DND-41 (cell line): Measurements from ENCODE around the gene ITFG1.

Experiments
- ATAC-seq: fragments of 200-7000 bp; cut with Tn5 transposase; 3 replicates; pipeline ENCODE4 v1.9.1; 2021; ENCODE audit warnings: low read depth; ENCODE audit not compliant: insufficient read depth
- DNase-seq: peaks from one replicate; pipeline ENCODE4 v3.0.0-alpha.2; 2020
- H2AFZ ChIP-seq: 2 replicates; pipeline ENCODE4 v1.6.0; 2012; ENCODE audit warnings: low read depth, low read length
- H3K27ac ChIP-seq: 2 replicates; pipeline ENCODE4 v1.5.1; 2012; ENCODE audit warnings: low read length, inconsistent platforms
- H3K27me3 ChIP-seq: fragments of 200-600 bp; sonication (generic); 2 replicates; pipeline ENCODE4 v1.6.0; 2012; ENCODE audit warnings: low read length, mild to moderate bottlenecking, inconsistent platforms; ENCODE audit not compliant: insufficient read depth, poor library complexity
- H3K36me3 ChIP-seq: 2 replicates; pipeline ENCODE4 v1.5.1; 2012; ENCODE audit warnings: low read length, inconsistent platforms; ENCODE audit not compliant: insufficient read depth
- H3K4me1 ChIP-seq: 2 replicates; pipeline ENCODE4 v1.5.1; 2012; ENCODE audit warnings: mild to moderate bottlenecking, low read length; ENCODE audit not compliant: insufficient read depth
- H3K4me2 ChIP-seq: 2 replicates; pipeline ENCODE4 v1.6.0; 2012; ENCODE audit warnings: mild to moderate bottlenecking, moderate library complexity, low read length, inconsistent platforms; ENCODE audit not compliant: insufficient read depth
- H3K4me3 ChIP-seq, 2 experiments: fragments of 200-600 bp in 1 of 2; shearing (Covaris generic) in 1 of 2; 2 replicates each; pipeline ENCODE4 v1.5.1; 2012 to 2016; ENCODE audit warnings: inconsistent platforms in 2 of 2, low read length in 2 of 2, mild to moderate bottlenecking in 2 of 2, low read depth in 1 of 2, moderate library complexity in 1 of 2
- H3K79me2 ChIP-seq: 2 replicates; pipeline ENCODE4 v1.6.0; 2012; ENCODE audit warnings: low read length, inconsistent platforms; ENCODE audit not compliant: insufficient read depth
- H3K9ac ChIP-seq: 2 replicates; pipeline ENCODE4 v1.6.0; 2012; ENCODE audit warnings: low read depth, mild to moderate bottlenecking, inconsistent platforms, low read length, moderate library complexity
- H3K9me3 ChIP-seq: 2 replicates; pipeline ENCODE4 v1.5.1; 2012; ENCODE audit warnings: low read length, moderate library complexity, mild to moderate bottlenecking, inconsistent platforms; ENCODE audit not compliant: insufficient read depth, severe bottlenecking
- H4K20me1 ChIP-seq: 2 replicates; pipeline ENCODE4 v1.6.0; 2012; ENCODE audit warnings: low read length; ENCODE audit not compliant: insufficient read depth
- EZH2 ChIP-seq: IDR thresholded peaks from 3 replicates; pipeline ENCODE4 v1.6.1; 2012; ENCODE audit warnings: borderline replicate concordance, low read depth, mild to moderate bottlenecking, moderate library complexity, low read length, inconsistent platforms; ENCODE audit not compliant: severe bottlenecking
- TF ChIP-seq, protein P1 (sequence below): IDR thresholded peaks from 2 replicates; pipeline ENCODE4 v1.5.1; 2012; ENCODE audit warnings: borderline replicate concordance, low read length, moderate library complexity, mild to moderate bottlenecking; ENCODE audit not compliant: poor library complexity, severe bottlenecking; ENCODE audit errors: extremely low read depth

ITFG1 gene

GRCh38 chr16:47382362-47382761 is 78.5 kb downstream of the ITFG1 start:
- Histone ChIP-seq H3K36me3 (no peaks in the 10 kb centered on the region), H3K79me2 (no peaks in the 10 kb centered on the region), H4K20me1 (no peaks in the 10 kb centered on the region), H3K9me3 (no peaks in the 10 kb centered on the region), H3K4me3 (no peak overlapping the region), H2AFZ (no peak overlapping the region), H3K27me3 (no peaks in the 10 kb centered on the region), H3K4me1 (no peaks in the 10 kb centered on the region), H3K27ac (no peak overlapping the region), H3K4me2 (no peak overlapping the region), H3K9ac (no peak overlapping the region)
- TF ChIP-seq EZH2: no peak
- TF ChIP-seq, protein P1, sequence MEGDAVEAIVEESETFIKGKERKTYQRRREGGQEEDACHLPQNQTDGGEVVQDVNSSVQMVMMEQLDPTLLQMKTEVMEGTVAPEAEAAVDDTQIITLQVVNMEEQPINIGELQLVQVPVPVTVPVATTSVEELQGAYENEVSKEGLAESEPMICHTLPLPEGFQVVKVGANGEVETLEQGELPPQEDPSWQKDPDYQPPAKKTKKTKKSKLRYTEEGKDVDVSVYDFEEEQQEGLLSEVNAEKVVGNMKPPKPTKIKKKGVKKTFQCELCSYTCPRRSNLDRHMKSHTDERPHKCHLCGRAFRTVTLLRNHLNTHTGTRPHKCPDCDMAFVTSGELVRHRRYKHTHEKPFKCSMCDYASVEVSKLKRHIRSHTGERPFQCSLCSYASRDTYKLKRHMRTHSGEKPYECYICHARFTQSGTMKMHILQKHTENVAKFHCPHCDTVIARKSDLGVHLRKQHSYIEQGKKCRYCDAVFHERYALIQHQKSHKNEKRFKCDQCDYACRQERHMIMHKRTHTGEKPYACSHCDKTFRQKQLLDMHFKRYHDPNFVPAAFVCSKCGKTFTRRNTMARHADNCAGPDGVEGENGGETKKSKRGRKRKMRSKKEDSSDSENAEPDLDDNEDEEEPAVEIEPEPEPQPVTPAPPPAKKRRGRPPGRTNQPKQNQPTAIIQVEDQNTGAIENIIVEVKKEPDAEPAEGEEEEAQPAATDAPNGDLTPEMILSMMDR: no peak
- ATAC-seq (no peak), DNase-seq (no peak)

DNA sequence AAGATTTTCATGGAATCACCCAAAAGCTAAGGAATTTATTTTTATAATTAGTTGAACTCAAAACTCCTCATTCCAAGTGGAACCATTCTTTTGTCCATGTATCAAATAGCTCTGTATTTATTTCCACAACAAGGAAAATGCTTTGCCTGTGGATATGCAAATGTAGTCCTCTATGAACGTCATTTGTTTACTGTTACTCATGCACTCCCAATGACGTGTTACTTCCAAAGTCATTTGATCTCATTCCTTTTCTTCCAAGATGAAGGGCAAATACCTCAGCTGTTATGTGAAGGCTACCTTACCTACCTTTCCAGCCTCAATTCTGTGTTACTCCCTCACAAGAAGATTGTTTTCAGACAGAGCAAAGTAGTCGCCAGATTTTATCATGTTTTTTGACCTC is 83.7 kb downstream of the ITFG1 start:
- Histone ChIP-seq H3K4me3 (no peak overlapping the region), H3K79me2 (no peaks in the 10 kb centered on the region), H3K9me3 (no peaks in the 10 kb centered on the region), H3K27me3 (no peaks in the 10 kb centered on the region), H4K20me1 (no peaks in the 10 kb centered on the region), H3K9ac (no peak overlapping the region), H2AFZ (no peak overlapping the region), H3K4me1 (no peaks in the 10 kb centered on the region), H3K4me2 (no peak overlapping the region), H3K36me3 (peaks cover 23% of the 10 kb centered on the region; the same call in 1 of the 2 replicates), H3K27ac (no peak overlapping the region)
- no peak for TF ChIP-seq EZH2
- TF ChIP-seq, protein P1: no peak
- ATAC-seq (no peak), DNase-seq (no peak)

DNA sequence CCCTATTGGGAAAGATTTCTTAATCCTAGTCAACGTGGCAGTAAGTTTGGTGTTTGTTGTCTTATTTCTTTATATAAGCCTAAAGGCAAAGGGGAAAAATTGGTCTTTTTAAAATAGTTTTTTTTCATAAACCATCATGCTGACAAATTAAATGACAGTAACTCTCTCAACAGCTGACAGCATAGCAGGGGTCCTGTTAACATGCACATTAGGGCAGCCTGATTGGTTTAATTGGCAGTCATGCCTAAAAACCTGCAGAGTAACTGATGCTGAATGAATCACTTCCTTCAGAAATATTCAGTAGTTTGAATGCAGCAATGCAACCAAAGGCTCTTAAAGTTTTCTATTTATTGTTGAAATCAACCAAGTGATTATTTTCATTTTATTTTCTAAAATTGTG is 85.4 kb downstream of the ITFG1 start:
- Histone ChIP-seq H3K36me3 (peaks cover 37% of the 10 kb centered on the region), H3K27ac (no peak overlapping the region), H3K4me1 (no peaks in the 10 kb centered on the region), H3K4me3 (no peak overlapping the region), H4K20me1 (no peaks in the 10 kb centered on the region), H3K9ac (no peak overlapping the region), H2AFZ (no peak overlapping the region), H3K9me3 (peaks cover 11% of the 10 kb centered on the region), H3K27me3 (no peaks in the 10 kb centered on the region), H3K4me2 (no peak overlapping the region), H3K79me2 (no peaks in the 10 kb centered on the region)
- no peak for ATAC-seq
- TF ChIP-seq EZH2: no peak
- TF ChIP-seq, protein P1: no peak
- no peak for DNase-seq

DNA sequence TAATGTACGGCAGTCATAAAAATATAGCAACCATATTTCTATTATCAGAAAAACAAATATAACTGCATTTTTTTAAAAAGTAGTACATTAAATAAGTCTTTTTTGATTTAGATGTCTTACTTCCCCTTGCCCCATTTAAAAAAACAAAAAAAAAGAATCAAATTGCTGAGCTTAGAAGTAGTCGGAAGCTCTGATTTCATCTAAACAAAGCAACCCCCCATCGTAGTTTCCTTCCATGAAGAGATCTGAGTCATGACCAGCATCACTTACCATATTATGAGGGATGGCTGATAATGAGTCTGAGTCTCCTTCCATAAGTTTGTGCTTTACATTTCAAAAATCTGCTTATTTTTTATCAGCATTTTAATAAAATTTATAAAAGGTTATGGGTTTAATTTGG is 86.2 kb downstream of the ITFG1 start:
- Histone ChIP-seq H3K9ac (no peak overlapping the region), H3K27ac (no peak overlapping the region), H3K4me1 (no peaks in the 10 kb centered on the region), H2AFZ (no peak overlapping the region), H3K4me3 (no peak overlapping the region), H3K9me3 (peaks cover 12% of the 10 kb centered on the region), H4K20me1 (no peaks in the 10 kb centered on the region), H3K27me3 (no peaks in the 10 kb centered on the region), H3K36me3 (peaks cover 44% of the 10 kb centered on the region), H3K79me2 (no peaks in the 10 kb centered on the region), H3K4me2 (no peak overlapping the region)
- ATAC-seq: no peak
- TF ChIP-seq EZH2: no peak
- TF ChIP-seq, protein P1: no peak
- no peak for DNase-seq
